Adipose tissue (tissue), 3 donors: ENCODE measurements around the gene FGF18. TPM values are rescaled to one million over a fixed set of nuclear protein-coding genes. Genes with fewer than 3 reads are reported as not detected.

Source experiments
- H3K27ac ChIP-seq: one replicate; pipeline ENCODE4 v1.5.1; 2013; ENCODE audit warnings: low read depth, low read length
- WGBS, 3 donors: extraction: QIAGEN DNeasy Blood & Tissue Kit; methylation state at CpG; one replicate each; pipeline ENCODE4 v1.1.7; 2013; 5-methylcytosine and 5-hydroxymethylcytosine counted together
- polyA plus RNA-seq, 3 donors: library from polyadenylated mRNA; stranded (reverse); fragments of 200-250 nt; gene quantifications; one replicate each; pipeline ENCODE4 v1.2.3, GENCODE V29; 2013
- donor health status: healthy with polysubstance abuse.
- donor health status: Bipolar disorder and iron deficiency.
- donor health status: healthy.

FGF18 gene
- polyA plus RNA-seq, 3 donors, result 0.24 to 5.1 (median 1.6) TPM

- H3K27ac ChIP-seq, result no peak overlapping the region
- 73 to 91% (median 85%) methylated on average over 7 of the region's 7 CpGs for WGBS, 3 donors
Observed at GRCh38 chr5:171505473-171506043, 86.1 kb downstream of the FGF18 start.

- no peak overlapping the region for H3K27ac ChIP-seq
- 90 to 93% (median 93%) methylated on average over 3 of the region's 3 CpGs for whole genome bisulfite sequencing, 3 donors
Observed at GRCh38 chr5:171506951-171507350, 87.5 kb downstream of the FGF18 start.

Other genes with a start within 250 kb of the FGF18 start
- not detected for gene TLX3, start 110.4 kb upstream of the FGF18 start, polyA plus RNA-seq
- gene NPM1, start 31.8 kb upstream of the FGF18 start, polyA plus RNA-seq, result 1,000 to 10,000 TPM; 1,645 to 2,137 (median 2,053) TPM